OCI-LY1 (cell line): ENCODE data around the gene CCDC91.

Experiments used
- H2AFZ ChIP-seq: fragments of 200-600 bp; sonication (generic), shearing (Covaris generic); 2 replicates; pipeline ENCODE4 v1.6.0; 2014; ENCODE audit warnings: antibody characterized with exemption, mild to moderate bottlenecking, low read length
- H3F3A ChIP-seq: fragments of 200-600 bp; sonication (generic), shearing (Covaris generic); 2 replicates; pipeline ENCODE4 v1.6.0; 2014; ENCODE audit warnings: mild to moderate bottlenecking, antibody characterized with exemption, low read length, moderate library complexity; ENCODE audit not compliant: insufficient read depth
- H3K27ac ChIP-seq: fragments of 200-600 bp; sonication (generic); 2 replicates; pipeline ENCODE4 v1.5.1; 2014; ENCODE audit warnings: low read length, mixed run types, mild to moderate bottlenecking, low read depth; ENCODE audit not compliant: poor library complexity, severe bottlenecking
- H3K27me3 ChIP-seq: fragments of 200-600 bp; sonication (generic); 2 replicates; pipeline ENCODE4 v1.6.0; 2014; ENCODE audit warnings: antibody characterized with exemption, mild to moderate bottlenecking, low read length, moderate library complexity; ENCODE audit not compliant: insufficient read depth
- H3K36me3 ChIP-seq: fragments of 200-600 bp; sonication (generic); 2 replicates; pipeline ENCODE4 v1.6.1; 2014; ENCODE audit warnings: mild to moderate bottlenecking, antibody characterized with exemption, low read length, moderate library complexity, mixed read lengths; ENCODE audit not compliant: insufficient read depth
- H3K4me1 ChIP-seq: fragments of 200-600 bp; sonication (generic); 2 replicates; pipeline ENCODE4 v1.5.1; 2014; ENCODE audit warnings: mild to moderate bottlenecking, low read length, moderate library complexity; ENCODE audit not compliant: insufficient read depth, severe bottlenecking
- H3K4me2 ChIP-seq: fragments of 200-600 bp; sonication (generic), shearing (Covaris generic); 2 replicates; pipeline ENCODE4 v1.6.1; 2014; ENCODE audit warnings: low read length
- H3K4me3 ChIP-seq: fragments of 200-600 bp; sonication (generic); 2 replicates; pipeline ENCODE4 v1.5.1; 2014; ENCODE audit warnings: low read length, low read depth, mild to moderate bottlenecking, mixed read lengths; ENCODE audit not compliant: poor library complexity, severe bottlenecking
- H3K79me2 ChIP-seq: fragments of 200-600 bp; shearing (Covaris generic); 2 replicates; pipeline ENCODE4 v1.6.1; 2016; ENCODE audit warnings: mixed run types, low read length, mixed read lengths; ENCODE audit not compliant: insufficient read depth
- H3K9ac ChIP-seq: fragments of 200-600 bp; sonication (generic), shearing (Covaris generic); 2 replicates; pipeline ENCODE4 v1.6.1; 2014; ENCODE audit warnings: mild to moderate bottlenecking, low read length, mixed read lengths
- H3K9me2 ChIP-seq: fragments of 200-600 bp; sonication (generic), shearing (Covaris generic); 2 replicates; pipeline ENCODE4 v1.6.1; 2014; ENCODE audit warnings: low read depth, mild to moderate bottlenecking, low read length, mixed read lengths
- H3K9me3 ChIP-seq: fragments of 200-600 bp; shearing (Covaris generic); 2 replicates; pipeline ENCODE4 v1.6.1; 2014; ENCODE audit warnings: low read length, mixed read lengths
- H4K20me1 ChIP-seq: fragments of 200-600 bp; sonication (generic), shearing (Covaris generic); 2 replicates; pipeline ENCODE4 v1.6.0; 2016; ENCODE audit warnings: mild to moderate bottlenecking, low read length; ENCODE audit not compliant: insufficient read depth
- EZH2 ChIP-seq: fragments of 200-600 bp; sonication (generic), shearing (Covaris generic); IDR thresholded peaks from 2 replicates; pipeline ENCODE4 v1.8.0; 2017; ENCODE audit warnings: borderline replicate concordance, mixed run types, mild to moderate bottlenecking, antibody characterized with exemption, low read length, moderate library complexity, mixed read lengths
- TF ChIP-seq, protein P1 (sequence below): fragments of 200-600 bp; sonication (generic), shearing (Covaris generic); IDR thresholded peaks from 2 replicates; pipeline ENCODE4 v1.5.1; 2017; ENCODE audit warnings: mild to moderate bottlenecking, antibody characterized with exemption, low read length, moderate library complexity, mixed read lengths

The CCDC91 gene

GRCh38 chr12:28346567-28346966, 156.3 kb downstream of the CCDC91 start:
- Histone ChIP-seq H4K20me1 (no peaks in the 10 kb centered on the region), H3K4me2 (no peak overlapping the region), H3K9ac (no peak overlapping the region), H3K36me3 (no peaks in the 10 kb centered on the region), H3K4me1 (no peaks in the 10 kb centered on the region), H3K27me3 (no peaks in the 10 kb centered on the region), H3K9me3 (no peaks in the 10 kb centered on the region), H3K27ac (no peak overlapping the region), H2AFZ (no peak overlapping the region), H3K4me3 (no peak overlapping the region), H3F3A (no peaks in the 10 kb centered on the region), H3K79me2 (no peaks in the 10 kb centered on the region), H3K9me2 (no peaks in the 10 kb centered on the region)
- TF ChIP-seq, protein P1, sequence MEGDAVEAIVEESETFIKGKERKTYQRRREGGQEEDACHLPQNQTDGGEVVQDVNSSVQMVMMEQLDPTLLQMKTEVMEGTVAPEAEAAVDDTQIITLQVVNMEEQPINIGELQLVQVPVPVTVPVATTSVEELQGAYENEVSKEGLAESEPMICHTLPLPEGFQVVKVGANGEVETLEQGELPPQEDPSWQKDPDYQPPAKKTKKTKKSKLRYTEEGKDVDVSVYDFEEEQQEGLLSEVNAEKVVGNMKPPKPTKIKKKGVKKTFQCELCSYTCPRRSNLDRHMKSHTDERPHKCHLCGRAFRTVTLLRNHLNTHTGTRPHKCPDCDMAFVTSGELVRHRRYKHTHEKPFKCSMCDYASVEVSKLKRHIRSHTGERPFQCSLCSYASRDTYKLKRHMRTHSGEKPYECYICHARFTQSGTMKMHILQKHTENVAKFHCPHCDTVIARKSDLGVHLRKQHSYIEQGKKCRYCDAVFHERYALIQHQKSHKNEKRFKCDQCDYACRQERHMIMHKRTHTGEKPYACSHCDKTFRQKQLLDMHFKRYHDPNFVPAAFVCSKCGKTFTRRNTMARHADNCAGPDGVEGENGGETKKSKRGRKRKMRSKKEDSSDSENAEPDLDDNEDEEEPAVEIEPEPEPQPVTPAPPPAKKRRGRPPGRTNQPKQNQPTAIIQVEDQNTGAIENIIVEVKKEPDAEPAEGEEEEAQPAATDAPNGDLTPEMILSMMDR, result no peak
- TF ChIP-seq EZH2, result no peak

- no peaks in the 10 kb centered on the region for H3K79me2 ChIP-seq
- no peaks in the 10 kb centered on the region for H3K9me2 ChIP-seq
- no peaks in the 10 kb centered on the region for H3K9me3 ChIP-seq
- H3K4me3 ChIP-seq, result no peak overlapping the region
- H3K9ac ChIP-seq, result no peak overlapping the region
- TF ChIP-seq, protein P1, result no peak
- no peak for TF ChIP-seq EZH2
- H3K36me3 ChIP-seq, result peaks cover 4% of the 10 kb centered on the region; the same call in 1 of the 2 replicates
- no peak overlapping the region for H3K27ac ChIP-seq
- no peaks in the 10 kb centered on the region for H4K20me1 ChIP-seq
- no peak overlapping the region for H3K4me2 ChIP-seq
- no peaks in the 10 kb centered on the region for H3K4me1 ChIP-seq
- no peak overlapping the region for H2AFZ ChIP-seq
- no peaks in the 10 kb centered on the region for H3K27me3 ChIP-seq
- H3F3A ChIP-seq, result no peaks in the 10 kb centered on the region
Measured at GRCh38 chr12:28349196-28349595, 158.9 kb downstream of the CCDC91 start.

- H3K9ac ChIP-seq, result no peak overlapping the region
- H3K79me2 ChIP-seq, result no peaks in the 10 kb centered on the region
- H3K9me3 ChIP-seq, result no peaks in the 10 kb centered on the region
- no peaks in the 10 kb centered on the region for H3K27me3 ChIP-seq
- H3K9me2 ChIP-seq, result no peaks in the 10 kb centered on the region
- H4K20me1 ChIP-seq, result no peaks in the 10 kb centered on the region
- no peak overlapping the region for H3K27ac ChIP-seq
- no peak overlapping the region for H3K4me3 ChIP-seq
- H3K4me1 ChIP-seq, result no peaks in the 10 kb centered on the region
- peaks cover 4% of the 10 kb centered on the region; the same call in 1 of the 2 replicates for H3K36me3 ChIP-seq
- H3F3A ChIP-seq, result no peaks in the 10 kb centered on the region
- TF ChIP-seq EZH2, result no peak
- TF ChIP-seq, protein P1, result no peak
- no peak overlapping the region for H2AFZ ChIP-seq
- no peak overlapping the region for H3K4me2 ChIP-seq
Measured at GRCh38 chr12:28350502-28350901, 160.2 kb downstream of the CCDC91 start.
